HepG2 (cell line): Measurements from ENCODE around the gene PROX1. TPM values are rescaled to one million over a fixed set of nuclear protein-coding genes. Genes with fewer than 3 reads are reported as not detected.

Experiments
- ADNP ChIP-seq: sonication (generic); formaldehyde crosslinking; IDR thresholded peaks from 2 replicates; pipeline ENCODE4 v1.4.0; 2020; ENCODE audit warnings: missing genetic modification reagents
- CCAR2 ChIP-seq: fragments of 200-400 bp; formaldehyde crosslinking; optimal IDR thresholded peaks from 2 replicates; pipeline ENCODE3; 2018; ENCODE audit warnings: low read depth, mild to moderate bottlenecking, low read length, moderate library complexity
- FOXO1 ChIP-seq: sonication (generic); formaldehyde crosslinking; IDR thresholded peaks from 2 replicates; pipeline ENCODE4 v1.4.0; 2020; ENCODE audit warnings: missing genetic modification reagents
- HDAC2 ChIP-seq: sonication (generic); formaldehyde crosslinking; IDR thresholded peaks from 2 replicates; pipeline ENCODE4 v1.4.0; 2020; ENCODE audit warnings: missing genetic modification reagents
- HES4 ChIP-seq: sonication (generic); formaldehyde crosslinking; IDR thresholded peaks from 2 replicates; pipeline ENCODE4 v1.9.0; 2021; ENCODE audit warnings: mild to moderate bottlenecking, missing genetic modification reagents, borderline replicate concordance
- KDM6A ChIP-seq: IDR thresholded peaks from 2 replicates; pipeline ENCODE4 v1.6.1; 2016; ENCODE audit warnings: low read depth
- MTA1 ChIP-seq: sonication (generic); formaldehyde crosslinking; IDR thresholded peaks from 2 replicates; pipeline ENCODE4 v1.4.0; 2020; ENCODE audit warnings: missing genetic modification reagents, mild to moderate bottlenecking, borderline replicate concordance
- MTA3 ChIP-seq: sonication (generic); formaldehyde crosslinking; IDR thresholded peaks from 2 replicates; pipeline ENCODE4 v1.4.0; 2020; ENCODE audit warnings: missing genetic modification reagents
- NBN ChIP-seq: fragments of 450-650 bp; conservative IDR thresholded peaks from 2 replicates; pipeline ENCODE4 v1.6.1; 2017
- NFKBIZ ChIP-seq: IDR thresholded peaks from 2 replicates; pipeline ENCODE4 v1.6.1; 2018; ENCODE audit warnings: missing genetic modification reagents, missing compliant biosample characterization
- PHF21A ChIP-seq: sonication (generic); formaldehyde crosslinking; IDR thresholded peaks from 2 replicates; pipeline ENCODE4 v1.5.0; 2020; ENCODE audit warnings: mild to moderate bottlenecking, missing genetic modification reagents
- PLRG1 ChIP-seq: fragments of 450-650 bp; conservative IDR thresholded peaks from 2 replicates; pipeline ENCODE4 v1.6.1; 2016
- RARA ChIP-seq: IDR thresholded peaks from 2 replicates; pipeline ENCODE4 v1.6.1; 2016; ENCODE audit warnings: missing genetic modification reagents, missing compliant biosample characterization
- RORA ChIP-seq: sonication (generic); formaldehyde crosslinking; IDR thresholded peaks from 2 replicates; pipeline ENCODE4 v1.5.0; 2020; ENCODE audit warnings: mild to moderate bottlenecking, missing genetic modification reagents, moderate library complexity
- SIX1 ChIP-seq: sonication (generic); formaldehyde crosslinking; IDR thresholded peaks from 2 replicates; pipeline ENCODE4 v1.4.0; 2020; ENCODE audit warnings: missing genetic modification reagents, borderline replicate concordance
- SNAPC2 ChIP-seq: sonication (generic); formaldehyde crosslinking; IDR thresholded peaks from 2 replicates; pipeline ENCODE4 v1.8.1; 2022; ENCODE audit warnings: mild to moderate bottlenecking, missing genetic modification reagents
- SOX5 ChIP-seq: IDR thresholded peaks from 2 replicates; pipeline ENCODE4 v1.6.1; 2016; ENCODE audit warnings: borderline replicate concordance
- TCF7 ChIP-seq: sonication (generic); IDR thresholded peaks from 2 replicates; pipeline ENCODE4 v1.6.1; 2016; ENCODE audit warnings: antibody characterized with exemption, low read depth
- ZFP41 ChIP-seq: sonication (generic); formaldehyde crosslinking; IDR thresholded peaks from 2 replicates; pipeline ENCODE4 v1.4.0; 2020; ENCODE audit warnings: mild to moderate bottlenecking, missing genetic modification reagents, borderline replicate concordance
- ZFY ChIP-seq: sonication (generic); formaldehyde crosslinking; IDR thresholded peaks from 2 replicates; pipeline ENCODE4 v1.4.0; 2020; ENCODE audit warnings: missing genetic modification reagents
- ZNF121 ChIP-seq: sonication (generic); formaldehyde crosslinking; IDR thresholded peaks from 2 replicates; pipeline ENCODE4 v1.5.0; 2020; ENCODE audit warnings: mild to moderate bottlenecking, missing genetic modification reagents
- ZNF138 ChIP-seq: sonication (generic); formaldehyde crosslinking; IDR thresholded peaks from 2 replicates; pipeline ENCODE4 v1.5.0; 2020; ENCODE audit warnings: mild to moderate bottlenecking, low read depth, missing genetic modification reagents
- ZNF274 ChIP-seq: sonication (generic); formaldehyde crosslinking; IDR thresholded peaks from 2 replicates; pipeline ENCODE4 v1.5.1; 2020; ENCODE audit warnings: mild to moderate bottlenecking, missing genetic modification reagents
- ZNF383 ChIP-seq: sonication (generic); formaldehyde crosslinking; IDR thresholded peaks from 2 replicates; pipeline ENCODE4 v1.4.0; 2020; ENCODE audit warnings: missing genetic modification reagents, mild to moderate bottlenecking, borderline replicate concordance
- ZNF569 ChIP-seq: sonication (generic); formaldehyde crosslinking; IDR thresholded peaks from 2 replicates; pipeline ENCODE4 v1.5.0; 2020; ENCODE audit warnings: mild to moderate bottlenecking, missing genetic modification reagents, moderate library complexity, borderline replicate concordance
- ZNF570 ChIP-seq: sonication (generic); formaldehyde crosslinking; IDR thresholded peaks from 2 replicates; pipeline ENCODE4 v1.4.0; 2020; ENCODE audit warnings: mild to moderate bottlenecking, missing genetic modification reagents, borderline replicate concordance
- ZNF678 ChIP-seq: sonication (generic); formaldehyde crosslinking; IDR thresholded peaks from 2 replicates; pipeline ENCODE4 v1.4.0; 2020; ENCODE audit warnings: mild to moderate bottlenecking, missing genetic modification reagents
- ZNF720 ChIP-seq: sonication (generic); formaldehyde crosslinking; IDR thresholded peaks from 2 replicates; pipeline ENCODE4 v1.4.0; 2020; ENCODE audit warnings: missing genetic modification reagents
- ZNF878 ChIP-seq: sonication (generic); formaldehyde crosslinking; IDR thresholded peaks from 2 replicates; pipeline ENCODE4 v1.8.1; 2023; ENCODE audit warnings: mild to moderate bottlenecking, missing genetic modification reagents, moderate library complexity
- ZSCAN29 ChIP-seq: sonication (generic); formaldehyde crosslinking; conservative IDR thresholded peaks from 2 replicates; pipeline ENCODE4 v1.4.0; 2020; ENCODE audit warnings: mild to moderate bottlenecking, missing genetic modification reagents
- polyA plus RNA-seq, 8 experiments: library from polyadenylated mRNA; depleted of rRNA in 3 of 8; stranded (reverse) in 7 of 8; unstranded in 1 of 8; fragments of >200 nt; fragmentation: Illumina TruSeq in 4 of 8; extraction: Trizol in 4 of 8; gene quantifications; 2 replicates each; pipeline versions ENCODE4 v1.2.1 to v1.2.3, GENCODE V29; 2011 to 2016; ENCODE audit warnings: low read depth in 4 of 8, missing spikeins in 1 of 8, mixed read lengths in 1 of 8; ENCODE audit not compliant: insufficient read depth in 1 of 8
- total RNA-seq, 5 experiments: library from RNA; depleted of rRNA; stranded (reverse); fragments of >200 nt; fragmentation: Illumina TruSeq; extraction: Trizol; gene quantifications; 2 replicates each; pipeline ENCODE4 v1.2.3, GENCODE V29; 2016; ENCODE audit warnings: low read depth in 1 of 5
- TF ChIP-seq, protein P1 (sequence below): sonication (generic); formaldehyde crosslinking; IDR thresholded peaks from 2 replicates; pipeline ENCODE4 v1.4.0; 2020; ENCODE audit warnings: missing genetic modification reagents
- TF ChIP-seq, protein P2 (sequence below): sonication (generic); formaldehyde crosslinking; IDR thresholded peaks from 2 replicates; pipeline ENCODE4 v1.4.0; 2020; ENCODE audit warnings: mild to moderate bottlenecking, missing genetic modification reagents
- TF ChIP-seq, protein P3 (sequence below): sonication (generic); formaldehyde crosslinking; IDR thresholded peaks from 2 replicates; pipeline ENCODE4 v1.8.0; 2022; ENCODE audit warnings: mild to moderate bottlenecking, missing genetic modification reagents

PROX1 gene
- total and polyA plus RNA-seq, 2 of the 13 experiments (the other 11 are each of a cell fraction or from before 2014, with no cell fraction given) = 12.3 to 30.2 TPM

DNA sequence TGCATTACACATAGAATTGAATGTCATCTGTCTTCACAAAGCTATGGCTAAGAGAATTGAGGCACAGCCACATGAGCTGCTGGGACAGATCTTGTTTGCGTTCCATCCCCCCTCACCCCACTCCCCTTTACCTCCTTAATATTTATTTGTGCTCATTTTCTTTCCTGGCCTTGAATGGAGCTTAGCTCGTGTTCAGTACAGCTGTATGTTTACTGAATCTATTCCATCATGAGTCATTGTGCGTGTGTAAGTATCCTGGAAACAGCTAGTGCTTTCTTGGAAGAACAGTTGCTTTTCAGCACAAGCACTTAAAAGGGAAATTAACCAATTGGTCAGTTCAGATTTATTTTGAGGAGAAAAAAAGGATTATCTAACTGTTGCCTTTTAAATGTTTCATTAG, 14.7 kb downstream of the PROX1 start (continued):
- TF ChIP-seq, protein P1, sequence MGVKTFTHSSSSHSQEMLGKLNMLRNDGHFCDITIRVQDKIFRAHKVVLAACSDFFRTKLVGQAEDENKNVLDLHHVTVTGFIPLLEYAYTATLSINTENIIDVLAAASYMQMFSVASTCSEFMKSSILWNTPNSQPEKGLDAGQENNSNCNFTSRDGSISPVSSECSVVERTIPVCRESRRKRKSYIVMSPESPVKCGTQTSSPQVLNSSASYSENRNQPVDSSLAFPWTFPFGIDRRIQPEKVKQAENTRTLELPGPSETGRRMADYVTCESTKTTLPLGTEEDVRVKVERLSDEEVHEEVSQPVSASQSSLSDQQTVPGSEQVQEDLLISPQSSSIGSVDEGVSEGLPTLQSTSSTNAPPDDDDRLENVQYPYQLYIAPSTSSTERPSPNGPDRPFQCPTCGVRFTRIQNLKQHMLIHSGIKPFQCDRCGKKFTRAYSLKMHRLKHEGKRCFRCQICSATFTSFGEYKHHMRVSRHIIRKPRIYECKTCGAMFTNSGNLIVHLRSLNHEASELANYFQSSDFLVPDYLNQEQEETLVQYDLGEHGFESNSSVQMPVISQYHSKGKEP = no peak
- no peak for TF ChIP-seq ZNF720
- TF ChIP-seq SNAPC2 = no peak
- TF ChIP-seq ZNF570 = no peak
- peak; percentile 72 for TF ChIP-seq RARA (CRISPR knock-in tag)
- no peak; the same call in 1 of the 2 replicates for TF ChIP-seq ZNF878 (CRISPR knock-in tag)
- no peak for TF ChIP-seq ADNP (CRISPR knock-in tag)
- no peak for TF ChIP-seq ZNF678 (CRISPR knock-in tag)
- TF ChIP-seq KDM6A (CRISPR knock-in tag) = no peak
- TF ChIP-seq TCF7 = peak; percentile 36; the same call in 1 of the 2 replicates
- TF ChIP-seq, protein P2, sequence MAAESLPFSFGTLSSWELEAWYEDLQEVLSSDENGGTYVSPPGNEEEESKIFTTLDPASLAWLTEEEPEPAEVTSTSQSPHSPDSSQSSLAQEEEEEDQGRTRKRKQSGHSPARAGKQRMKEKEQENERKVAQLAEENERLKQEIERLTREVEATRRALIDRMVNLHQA (CRISPR knock-in tag) = no peak
- TF ChIP-seq FOXO1 (CRISPR knock-in tag) = peak; percentile 64; the same call in 1 of the 2 replicates
- no peak for TF ChIP-seq NBN
- TF ChIP-seq RORA = no peak
- no peak for TF ChIP-seq ZFY
- no peak for TF ChIP-seq ZSCAN29
- no peak for TF ChIP-seq ZNF121
- peak; percentile 50; the same call in 1 of the 2 replicates for TF ChIP-seq PHF21A
- no peak for TF ChIP-seq CCAR2
- no peak; the same call in 1 of the 2 replicates for TF ChIP-seq SIX1
- no peak for TF ChIP-seq MTA1
- 0 out of 2 replicates have a peak, but pooled peaks have one; percentile 43 for TF ChIP-seq NFKBIZ (CRISPR knock-in tag)
- TF ChIP-seq, protein P3, sequence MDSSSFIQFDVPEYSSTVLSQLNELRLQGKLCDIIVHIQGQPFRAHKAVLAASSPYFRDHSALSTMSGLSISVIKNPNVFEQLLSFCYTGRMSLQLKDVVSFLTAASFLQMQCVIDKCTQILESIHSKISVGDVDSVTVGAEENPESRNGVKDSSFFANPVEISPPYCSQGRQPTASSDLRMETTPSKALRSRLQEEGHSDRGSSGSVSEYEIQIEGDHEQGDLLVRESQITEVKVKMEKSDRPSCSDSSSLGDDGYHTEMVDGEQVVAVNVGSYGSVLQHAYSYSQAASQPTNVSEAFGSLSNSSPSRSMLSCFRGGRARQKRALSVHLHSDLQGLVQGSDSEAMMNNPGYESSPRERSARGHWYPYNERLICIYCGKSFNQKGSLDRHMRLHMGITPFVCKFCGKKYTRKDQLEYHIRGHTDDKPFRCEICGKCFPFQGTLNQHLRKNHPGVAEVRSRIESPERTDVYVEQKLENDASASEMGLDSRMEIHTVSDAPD (CRISPR knock-in tag) = no peak
- no peak for TF ChIP-seq ZNF569 (CRISPR knock-in tag)
- TF ChIP-seq ZNF383 (CRISPR knock-in tag) = no peak
- TF ChIP-seq ZNF274 (CRISPR knock-in tag) = no peak
- TF ChIP-seq ZNF138 = no peak
- no peak for TF ChIP-seq MTA3 (CRISPR knock-in tag)
- TF ChIP-seq PLRG1 = no peak
- TF ChIP-seq ZFP41 (CRISPR knock-in tag) = no peak
- peak; percentile 51; the same call in 1 of the 2 replicates for TF ChIP-seq HDAC2 (CRISPR knock-in tag)
- TF ChIP-seq HES4 (CRISPR knock-in tag) = no peak
- TF ChIP-seq SOX5 (CRISPR knock-in tag) = peak; percentile 71; the same call in 1 of the 2 replicates
